IPS-NIHi7 (cell line): Measurements from ENCODE around the gene KCNK2.
A peak's percentile ranks its signal among the peaks of the same experiment; 100 is the strongest.

Source experiments
- DNase-seq: peaks from one replicate; pipeline ENCODE4 v3.0.0; 2012; ENCODE audit warnings: mixed read lengths; ENCODE audit errors: extremely low spot score

KCNK2 gene

GRCh38 chr1:215252164-215252563, 169.6 kb downstream of the KCNK2 start:
- DNase-seq = no peak

- no peak for DNase-seq
These were observed 174.6 kb downstream of the KCNK2 start for GRCh38 chr1:215256936-215257679.

GRCh38 chr1:215260711-215261110, 178.2 kb downstream of the KCNK2 start:
- no peak for DNase-seq

- no peak for DNase-seq
These were observed 179.6 kb downstream of the KCNK2 start for GRCh38 chr1:215262106-215262505.

GRCh38 chr1:215263636-215264035, 181.1 kb downstream of the KCNK2 start:
- no peak for DNase-seq

- DNase-seq = no peak
These were observed 182.1 kb downstream of the KCNK2 start for GRCh38 chr1:215264649-215265048.

- DNase-seq = no peak
These were observed 185.0 kb downstream of the KCNK2 start for GRCh38 chr1:215267495-215267894.

- peak; percentile 52 for DNase-seq
These were observed 187.4 kb downstream of the KCNK2 start for GRCh38 chr1:215269955-215270354.

GRCh38 chr1:215273838-215274516, 191.4 kb downstream of the KCNK2 start:
- DNase-seq = no peak

GRCh38 chr1:215276582-215276981, 194.0 kb downstream of the KCNK2 start:
- no peak for DNase-seq

- DNase-seq = no peak
These were observed 195.0 kb downstream of the KCNK2 start for GRCh38 chr1:215277532-215277931.

GRCh38 chr1:215279682-215280081, 197.1 kb downstream of the KCNK2 start:
- DNase-seq = no peak

GRCh38 chr1:215282557-215282956, 200.0 kb downstream of the KCNK2 start:
- DNase-seq = no peak

GRCh38 chr1:215285013-215285800, 202.7 kb downstream of the KCNK2 start:
- DNase-seq = no peak
